Esophagus muscularis mucosa (tissue), 4 donors: ENCODE data around the gene CRYGC. TPM values are rescaled to one million over a fixed set of nuclear protein-coding genes. Genes with fewer than 3 reads are reported as not detected.

Experiments
- DNase-seq: peaks from one replicate; pipeline ENCODE4 v3.0.0-alpha.2; 2017; ENCODE audit errors: extremely low spot score
- H3K27ac ChIP-seq, 4 donors: fragments of 200-600 bp; sonication (generic); replicated peaks in 1 of 4; 1 replicate in 3 of 4; 2 replicates in 1 of 4; pipeline ENCODE4 v1.5.1; 2016 to 2019; ENCODE audit warnings: mild to moderate bottlenecking in 1 of 4
- H3K27me3 ChIP-seq, 4 donors: fragments of 200-600 bp; sonication (generic); one replicate each; pipeline versions ENCODE4 v1.5.1 to v1.6.0; 2016 to 2019
- H3K36me3 ChIP-seq, 4 donors: fragments of 200-600 bp; sonication (generic); one replicate each; pipeline ENCODE4 v1.5.1; 2016 to 2019
- H3K4me1 ChIP-seq, 4 donors: fragments of 200-600 bp; sonication (generic); one replicate each; pipeline ENCODE4 v1.5.1; 2016 to 2019
- H3K4me3 ChIP-seq, 4 donors: fragments of 200-600 bp; sonication (generic); 1 replicate in 2 of 4; 2 replicates in 2 of 4; pipeline ENCODE4 v1.5.1; 2016 to 2019; ENCODE audit warnings: mild to moderate bottlenecking in 4 of 4, moderate library complexity in 1 of 4
- H3K9me3 ChIP-seq, 4 donors: fragments of 200-600 bp; sonication (generic); 1 replicate in 3 of 4; 2 replicates in 1 of 4; pipeline ENCODE4 v1.5.1; 2016 to 2019
- CTCF ChIP-seq, 3 experiments: fragments of 200-600 bp in 2 of 3; fragments of 450-650 bp in 1 of 3; sonication (generic) in 2 of 3; IDR thresholded peaks; one replicate each; pipeline ENCODE4 v1.5.1; 2017 to 2019; ENCODE audit warnings: antibody characterized with exemption in 3 of 3, mild to moderate bottlenecking in 2 of 3, moderate library complexity in 1 of 3
- EP300 ChIP-seq: sonication (generic); formaldehyde crosslinking; IDR thresholded peaks from one replicate; pipeline ENCODE4 v1.6.1; 2017; ENCODE audit warnings: antibody characterized with exemption
- POLR2A ChIP-seq: fragments of 450-650 bp; IDR thresholded peaks from one replicate; pipeline ENCODE4 v1.6.1; 2017; ENCODE audit warnings: antibody characterized with exemption, moderate library complexity, mild to moderate bottlenecking, low read depth
- POLR2AphosphoS5 ChIP-seq, 2 donors: sonication (generic); formaldehyde crosslinking; IDR thresholded peaks; one replicate each; pipeline ENCODE4 v1.6.1; 2017; ENCODE audit warnings: antibody characterized with exemption in 2 of 2
- WGBS: methylation state at CpG from one replicate; pipeline ENCODE4 v1.1.5; 2018; 5-methylcytosine and 5-hydroxymethylcytosine counted together
- intact Hi-C: fragments of 100-400 bp; cut with DNase I; formaldehyde crosslinking; loops from one replicate; pipeline ENCODE4 v1.15.1; 2023
- total RNA-seq, 4 donors: library from RNA; depleted of rRNA; stranded (reverse); fragments of >200 nt; gene quantifications; one replicate each; pipeline versions ENCODE4 v1.1.0 to v1.2.1, GENCODE V29; 2016

The CRYGC gene
- total RNA-seq, 4 donors from 2014 or later, result not detected

- no peak overlapping the region for H3K27ac ChIP-seq
- H3K27me3 ChIP-seq, result peaks cover 0 to 5% (median 0%) of the 10 kb centered on the region in 4 donors
- no peak for DNase-seq
- H3K4me1 ChIP-seq, result peaks cover 0 to 8% (median 1%) of the 10 kb centered on the region in 4 donors
- no peak overlapping the region for H3K4me3 ChIP-seq
- intact Hi-C loops, result no loop called here
- TF ChIP-seq POLR2A (no peak), EP300 (no peak), POLR2AphosphoS5 (IDR thresholded peaks at IDR 0.05) (no peak), CTCF (IDR thresholded peaks at IDR 0.05) (no peak)
- H3K9me3 ChIP-seq, result no peaks in the 10 kb centered on the region
- H3K36me3 ChIP-seq, result no peaks in the 10 kb centered on the region
- 86% methylated on average over 9 of the region's 9 CpGs for WGBS
Measured at GRCh38 chr2:208174144-208174543, 44.5 kb upstream of the CRYGC start.

- 66% methylated on average over 4 of the region's 4 CpGs for WGBS
- Histone ChIP-seq H3K27me3 (peaks cover 0 to 5% (median 0%) of the 10 kb centered on the region in 4 donors), H3K27ac (no peak overlapping the region), H3K9me3 (no peaks in the 10 kb centered on the region), H3K36me3 (no peaks in the 10 kb centered on the region), H3K4me3 (no peak overlapping the region), H3K4me1 (peaks cover 0 to 8% (median 1%) of the 10 kb centered on the region in 4 donors)
- intact Hi-C loops, result no loop called here
- TF ChIP-seq CTCF (IDR thresholded peaks at IDR 0.05), result no peak
- no peak for TF ChIP-seq POLR2A
- TF ChIP-seq EP300, result no peak
- no peak for TF ChIP-seq POLR2AphosphoS5 (IDR thresholded peaks at IDR 0.05)
- DNase-seq, result no peak
Measured at GRCh38 chr2:208172125-208172524, 42.5 kb upstream of the CRYGC start.

GRCh38 chr2:208164951-208165755 lies 35.5 kb upstream of the CRYGC start:
- intact Hi-C loops, result no loop called here
- 87% methylated on average over 2 of the region's 2 CpGs for WGBS
- peaks cover 0 to 12% (median 0%) of the 10 kb centered on the region in 4 donors for H3K27me3 ChIP-seq
- H3K9me3 ChIP-seq, result no peaks in the 10 kb centered on the region
- no peak for TF ChIP-seq EP300
- TF ChIP-seq POLR2A, result no peak
- no peak for TF ChIP-seq CTCF (IDR thresholded peaks at IDR 0.05)
- no peak for TF ChIP-seq POLR2AphosphoS5 (IDR thresholded peaks at IDR 0.05)
- DNase-seq, result no peak
- H3K4me1 ChIP-seq, result no peaks in the 10 kb centered on the region
- no peak overlapping the region for H3K4me3 ChIP-seq
- H3K36me3 ChIP-seq, result no peaks in the 10 kb centered on the region
- H3K27ac ChIP-seq, result no peak overlapping the region

GRCh38 chr2:208163489-208163888 lies 33.9 kb upstream of the CRYGC start, which contains the start of gene CRYGA:
CRYGA (minus strand) TSS chr2:208163589; CDS start chr2:208163556, 33 bp downstream.
- H3K27me3 ChIP-seq, result peaks cover 0 to 7% (median 0%) of the 10 kb centered on the region in 4 donors
- no peak for TF ChIP-seq EP300

GRCh38 chr2:208156439-208156838 lies 26.8 kb upstream of the CRYGC start:
- Histone ChIP-seq H3K4me3 (no peak overlapping the region), H3K27ac (no peak overlapping the region), H3K36me3 (no peaks in the 10 kb centered on the region), H3K4me1 (no peaks in the 10 kb centered on the region), H3K27me3 (no peaks in the 10 kb centered on the region), H3K9me3 (peaks cover 0 to 3% (median under 1%) of the 10 kb centered on the region in 4 donors)
- TF ChIP-seq POLR2A (no peak), EP300 (no peak), POLR2AphosphoS5 (IDR thresholded peaks at IDR 0.05) (no peak), CTCF (IDR thresholded peaks at IDR 0.05) (no peak)
- intact Hi-C loops, result no loop called here
- 69% methylated on average over 2 of the region's 2 CpGs for WGBS
- no peak for DNase-seq

More at GRCh38 chr2:208163489-208163888, 33.9 kb upstream of the CRYGC start, which contains the start of gene CRYGA:
- intact Hi-C loops, result no loop called here
- H3K4me3 ChIP-seq, result no peak within 1 kb of the TSS
- DNase-seq, result no peak
- H3K9me3 ChIP-seq, result no peaks in the 10 kb centered on the region
- no peaks in the 10 kb centered on the region for H3K36me3 ChIP-seq
- 92% methylated on average over 2 of the region's 2 CpGs for WGBS
- H3K4me1 ChIP-seq, result no peaks in the 10 kb centered on the region
- no peak within 1 kb of the TSS for H3K27ac ChIP-seq
